B cell (primary cell): Measurements from ENCODE around the gene ADIPOR1. TPM values are rescaled to one million over a fixed set of nuclear protein-coding genes. Genes with fewer than 3 reads are reported as not detected.
"Not testable (repeated sequence)": the region's sequence is repeated elsewhere in the genome, so short reads cannot be mapped to it uniquely, and the experiment has no call there.

Experiments used
- ATAC-seq: fragments of 200-7000 bp; cut with Tn5 transposase; one replicate; pipeline ENCODE4 v1.10.0; 2021; ENCODE audit warnings: low read depth, mild to moderate bottlenecking, moderate number of reproducible peaks, moderate library complexity
- CTCF ChIA-PET: fragments of 350-600 bp; sonication (Branson Sonifier 250); formaldehyde crosslinking; loops from one replicate; lab custom pipeline; 2021; ENCODE audit warnings: antibody characterized with exemption, inconsistent platforms; lab: Charles Lee
- POLR2A ChIA-PET: fragments of 350-600 bp; sonication (Branson Sonifier 250); formaldehyde crosslinking; loops from one replicate; lab custom pipeline; 2021; ENCODE audit warnings: antibody characterized with exemption; lab: Charles Lee
- DNase-seq: peaks from one replicate; pipeline ENCODE4 v3.0.0; 2013
- H2AFZ ChIP-seq: 2 replicates; pipeline ENCODE4 v1.6.1; 2012; ENCODE audit warnings: mild to moderate bottlenecking, low read depth, low read length; ENCODE audit not compliant: insufficient read depth, poor library complexity, severe bottlenecking
- H3K27ac ChIP-seq, 2 donors: 1 replicate in 1 of 2; 2 replicates in 1 of 2; pipeline ENCODE4 v1.5.1; 2012 to 2013; ENCODE audit warnings: low read length in 2 of 2, mild to moderate bottlenecking in 2 of 2, moderate library complexity in 1 of 2
- H3K27me3 ChIP-seq, 4 experiments: fragments of 200-600 bp in 1 of 4; sonication (generic) in 1 of 4; replicated peaks in 1 of 4; 1 replicate in 2 of 4; 2 replicates in 2 of 4; pipeline versions ENCODE4 v1.6.1 to v1.7.0; 2013 to 2016; ENCODE audit warnings: low read length in 3 of 4, mild to moderate bottlenecking in 2 of 4, mixed read lengths in 1 of 4, moderate library complexity in 1 of 4; ENCODE audit not compliant: insufficient read depth in 4 of 4, control insufficient read depth in 3 of 4; ENCODE audit errors: control extremely low read depth in 1 of 4
- H3K36me3 ChIP-seq, 2 experiments: replicated peaks in 1 of 2; 1 replicate in 1 of 2; 2 replicates in 1 of 2; pipeline versions ENCODE4 v1.6.1 to v1.7.1; 2013; ENCODE audit warnings: low read length in 1 of 2; ENCODE audit not compliant: insufficient read depth in 2 of 2, control insufficient read depth in 1 of 2; ENCODE audit errors: control extremely low read depth in 1 of 2, extremely low read depth in 1 of 2
- H3K4me1 ChIP-seq, 2 donors: fragments of 200-600 bp in 1 of 2; sonication (generic) in 1 of 2; 1 replicate in 1 of 2; 2 replicates in 1 of 2; pipeline versions ENCODE4 v1.5.1 to v1.6.1; 2013 to 2017; ENCODE audit warnings: low read length in 2 of 2; ENCODE audit not compliant: control insufficient read depth in 2 of 2, insufficient read depth in 2 of 2
- H3K4me2 ChIP-seq: replicated peaks from 2 replicates; pipeline ENCODE3; 2012; ENCODE audit warnings: mild to moderate bottlenecking, low read depth, low read length; ENCODE audit not compliant: poor library complexity, severe bottlenecking
- H3K4me3 ChIP-seq, 5 experiments: fragments of 200-600 bp in 1 of 5; sonication (generic) in 1 of 5; 1 replicate in 3 of 5; 2 replicates in 2 of 5; pipeline versions ENCODE4 v1.5.1 to v1.7.0; 2011 to 2016; ENCODE audit warnings: low read length in 4 of 5, mild to moderate bottlenecking in 4 of 5, low read depth in 2 of 5, control low read depth in 1 of 5, moderate library complexity in 1 of 5; ENCODE audit not compliant: insufficient read depth in 1 of 5; ENCODE audit errors: control extremely low read depth in 1 of 5, extremely low read depth in 1 of 5
- H3K79me2 ChIP-seq: fragments of 200-600 bp; sonication (generic); one replicate; pipeline ENCODE4 v1.6.0; 2016; ENCODE audit warnings: low read length; ENCODE audit not compliant: control insufficient read depth, insufficient read depth
- H3K9ac ChIP-seq: fragments of 200-600 bp; sonication (generic); 2 replicates; pipeline ENCODE4 v1.6.1; 2017; ENCODE audit warnings: mild to moderate bottlenecking, low read length, moderate library complexity
- H3K9me3 ChIP-seq, 3 donors: one replicate each; pipeline versions ENCODE4 v1.6.1 to v1.7.1; 2013; ENCODE audit warnings: low read length in 2 of 3; ENCODE audit not compliant: control insufficient read depth in 2 of 3, insufficient read depth in 1 of 3; ENCODE audit errors: control extremely low read depth in 1 of 3
- H4K20me1 ChIP-seq: 2 replicates; pipeline ENCODE4 v1.6.0; 2012; ENCODE audit warnings: mild to moderate bottlenecking, low read length; ENCODE audit not compliant: insufficient read depth, control insufficient read depth, poor library complexity, severe bottlenecking
- H3K27ac Mint-ChIP-seq: one replicate; pipeline ENCODE4 v1.8.0; 2021; ENCODE audit warnings: mixed read lengths
- H3K27me3 Mint-ChIP-seq: one replicate; pipeline ENCODE4 v1.8.0; 2021; ENCODE audit warnings: mixed read lengths
- H3K4me1 Mint-ChIP-seq: one replicate; pipeline ENCODE4 v1.8.0; 2021; ENCODE audit warnings: mixed read lengths
- H3K4me3 Mint-ChIP-seq: one replicate; pipeline ENCODE4 v1.8.0; 2021; ENCODE audit warnings: mixed read lengths
- H3K9me3 Mint-ChIP-seq: one replicate; pipeline ENCODE4 v1.8.0; 2022; ENCODE audit warnings: mixed read lengths; ENCODE audit not compliant: insufficient read depth
- EZH2 ChIP-seq: IDR thresholded peaks from 2 replicates; pipeline ENCODE4 v1.6.1; 2012; ENCODE audit warnings: borderline replicate concordance, low read depth, mild to moderate bottlenecking, moderate library complexity, low read length; ENCODE audit not compliant: insufficient read depth, poor library complexity, severe bottlenecking
- WGBS: methylation state at CpG from one replicate; pipeline ENCODE4 v1.1.5; 2013; ENCODE audit warnings: missing lambda C conversion rate; ENCODE audit not compliant: insufficient coverage; 5-methylcytosine and 5-hydroxymethylcytosine counted together
- intact Hi-C: fragments of 100-400 bp; cut with micrococcal nuclease; formaldehyde crosslinking; loops from one replicate; pipeline ENCODE4 v1.10.0; 2022
- polyA plus RNA-seq: library from polyadenylated mRNA; depleted of rRNA; stranded (reverse); fragments of >200 nt; gene quantifications from 2 replicates; pipeline ENCODE4 v1.2.3, GENCODE V29; 2012
- total RNA-seq, 2 donors: library from RNA; stranded (reverse); fragments of 120-200 nt in 1 of 2; gene quantifications; 1 replicate in 1 of 2; 2 replicates in 1 of 2; pipeline versions ENCODE4 v1.2.3 to v1.2.4, GENCODE V29; 2013 to 2022
- TF ChIP-seq, protein P1 (sequence below): fragments of 200-600 bp; IDR thresholded peaks from one replicate; pipeline ENCODE4 v1.8.0; 2022; ENCODE audit warnings: antibody characterized with exemption, mild to moderate bottlenecking

ADIPOR1 gene
- total and polyA plus RNA-seq, 2 donors (not counting 1 experiment from before 2014, with no cell fraction given), result 44.2 to 49.5 TPM

DNA sequence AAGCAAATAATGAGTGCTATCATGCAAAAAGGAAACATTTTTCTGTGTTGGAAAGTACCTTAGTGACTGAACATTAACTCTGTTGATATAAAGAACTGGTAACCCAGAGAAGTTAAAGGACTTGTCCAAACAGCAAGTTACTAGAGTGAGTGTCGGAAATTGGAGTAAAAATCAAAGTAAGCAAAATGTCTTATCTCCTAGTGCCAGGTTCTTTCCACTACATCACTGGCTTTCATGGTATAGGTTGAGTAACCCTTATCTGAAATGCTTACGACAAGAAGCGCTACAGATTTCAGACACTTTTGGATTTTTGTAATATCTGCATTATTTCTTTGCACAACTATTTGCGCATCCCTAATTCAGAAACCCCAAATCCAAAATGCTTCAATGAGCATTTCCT lies 52.8 kb downstream of the ADIPOR1 start:
- Histone ChIP-seq H3K27me3 (no peaks in the 10 kb centered on the region), H3K79me2 (no peaks in the 10 kb centered on the region), H3K27ac (no peak overlapping the region), H3K36me3 (peaks cover 18 to 44% of the 10 kb centered on the region in 2 experiments), H3K4me1 (no peaks in the 10 kb centered on the region), H4K20me1 (no peaks in the 10 kb centered on the region), H3K9me3 (peaks cover 0 to under 1% (median 0%) of the 10 kb centered on the region in 3 donors), H3K9ac (no peak overlapping the region), H3K4me2 (no peak overlapping the region), H2AFZ (no peak overlapping the region), H3K4me3 (no peak overlapping the region)
- ChIA-PET CTCF (no interaction called here), POLR2A (no interaction called here)
- ATAC-seq, result no peak
- Mint-ChIP-seq H3K27me3 (no peaks in the 10 kb centered on the region), H3K4me3 (no peak overlapping the region), H3K4me1 (no peaks in the 10 kb centered on the region), H3K9me3 (no peaks in the 10 kb centered on the region), H3K27ac (no peak overlapping the region)
- no peak for DNase-seq
- WGBS, result no CpG with 5 or more reads among the region's 4 CpGs
- TF ChIP-seq EZH2, result no peak
- TF ChIP-seq, protein P1, sequence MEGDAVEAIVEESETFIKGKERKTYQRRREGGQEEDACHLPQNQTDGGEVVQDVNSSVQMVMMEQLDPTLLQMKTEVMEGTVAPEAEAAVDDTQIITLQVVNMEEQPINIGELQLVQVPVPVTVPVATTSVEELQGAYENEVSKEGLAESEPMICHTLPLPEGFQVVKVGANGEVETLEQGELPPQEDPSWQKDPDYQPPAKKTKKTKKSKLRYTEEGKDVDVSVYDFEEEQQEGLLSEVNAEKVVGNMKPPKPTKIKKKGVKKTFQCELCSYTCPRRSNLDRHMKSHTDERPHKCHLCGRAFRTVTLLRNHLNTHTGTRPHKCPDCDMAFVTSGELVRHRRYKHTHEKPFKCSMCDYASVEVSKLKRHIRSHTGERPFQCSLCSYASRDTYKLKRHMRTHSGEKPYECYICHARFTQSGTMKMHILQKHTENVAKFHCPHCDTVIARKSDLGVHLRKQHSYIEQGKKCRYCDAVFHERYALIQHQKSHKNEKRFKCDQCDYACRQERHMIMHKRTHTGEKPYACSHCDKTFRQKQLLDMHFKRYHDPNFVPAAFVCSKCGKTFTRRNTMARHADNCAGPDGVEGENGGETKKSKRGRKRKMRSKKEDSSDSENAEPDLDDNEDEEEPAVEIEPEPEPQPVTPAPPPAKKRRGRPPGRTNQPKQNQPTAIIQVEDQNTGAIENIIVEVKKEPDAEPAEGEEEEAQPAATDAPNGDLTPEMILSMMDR, result no peak
- intact Hi-C loops, result no loop called here

DNA sequence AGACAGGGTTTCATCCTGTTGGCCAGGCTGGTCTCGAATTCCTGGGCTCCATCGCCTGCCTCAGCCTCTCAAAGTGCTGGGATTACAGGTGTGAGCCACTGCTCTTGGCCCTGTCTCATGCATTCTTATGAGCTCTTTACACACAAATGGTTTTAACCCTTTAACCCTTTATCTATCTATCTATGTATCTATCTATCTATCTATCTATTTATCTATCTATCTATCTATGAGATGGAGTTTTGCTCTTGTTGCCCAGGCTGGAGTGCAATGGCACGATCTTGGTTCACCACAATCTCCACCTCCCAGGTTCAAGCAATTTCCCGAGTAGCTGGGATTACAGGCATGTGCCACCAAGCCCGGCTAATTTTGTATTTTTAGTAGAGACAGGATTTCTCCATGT lies 54.3 kb downstream of the ADIPOR1 start:
- H2AFZ ChIP-seq, intact Hi-C loops, H3K27me3 ChIP-seq, H3K79me2 ChIP-seq, H3K4me1 Mint-ChIP-seq, H3K4me3 Mint-ChIP-seq, H3K9me3 ChIP-seq, CTCF ChIA-PET, DNase-seq, H3K4me1 ChIP-seq, POLR2A ChIA-PET, H3K27ac Mint-ChIP-seq, H4K20me1 ChIP-seq, H3K4me3 ChIP-seq, ATAC-seq, H3K9me3 Mint-ChIP-seq, H3K27me3 Mint-ChIP-seq, H3K27ac ChIP-seq, H3K9ac ChIP-seq, H3K4me2 ChIP-seq: not testable (repeated sequence)
- 100% methylated on average over 1 of the region's 5 CpGs for WGBS
- H3K36me3 ChIP-seq, result peaks cover 17 to 40% of the 10 kb centered on the region in 2 experiments
